ENCODE measurements around the gene EML4.
"Not testable (repeated sequence)": the region's sequence is repeated elsewhere in the genome, so short reads cannot be mapped to it uniquely, and the experiment has no call there.

DNA sequence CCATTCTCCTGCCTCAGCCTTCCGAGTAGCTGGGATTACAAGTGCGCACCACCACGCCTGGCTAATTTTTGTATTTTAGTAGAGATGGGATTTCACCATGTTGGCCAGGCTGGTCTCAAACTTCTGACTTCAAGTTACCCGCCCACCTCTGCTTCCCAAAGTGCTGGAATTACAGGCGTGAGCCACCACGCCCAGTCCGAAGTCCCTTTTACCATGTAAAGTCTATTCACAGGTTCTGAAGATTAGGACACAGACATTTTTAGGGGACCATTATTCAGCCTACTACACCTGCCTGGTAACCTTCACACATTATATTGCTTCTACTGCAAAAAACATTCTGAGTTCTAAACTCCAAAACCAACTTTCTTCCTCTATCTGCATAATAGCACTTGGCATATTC, 210.9 kb downstream of the EML4 start:
- TF ChIP-seq EZH2 (optimal IDR thresholded peaks at IDR 0.05; ENCODE audit: low read depth, low read length); EZH2phosphoT487 (IDR thresholded peaks at IDR 0.05; ENCODE audit: low read length): not testable (repeated sequence)
- TF ChIP-seq, protein P1, sequence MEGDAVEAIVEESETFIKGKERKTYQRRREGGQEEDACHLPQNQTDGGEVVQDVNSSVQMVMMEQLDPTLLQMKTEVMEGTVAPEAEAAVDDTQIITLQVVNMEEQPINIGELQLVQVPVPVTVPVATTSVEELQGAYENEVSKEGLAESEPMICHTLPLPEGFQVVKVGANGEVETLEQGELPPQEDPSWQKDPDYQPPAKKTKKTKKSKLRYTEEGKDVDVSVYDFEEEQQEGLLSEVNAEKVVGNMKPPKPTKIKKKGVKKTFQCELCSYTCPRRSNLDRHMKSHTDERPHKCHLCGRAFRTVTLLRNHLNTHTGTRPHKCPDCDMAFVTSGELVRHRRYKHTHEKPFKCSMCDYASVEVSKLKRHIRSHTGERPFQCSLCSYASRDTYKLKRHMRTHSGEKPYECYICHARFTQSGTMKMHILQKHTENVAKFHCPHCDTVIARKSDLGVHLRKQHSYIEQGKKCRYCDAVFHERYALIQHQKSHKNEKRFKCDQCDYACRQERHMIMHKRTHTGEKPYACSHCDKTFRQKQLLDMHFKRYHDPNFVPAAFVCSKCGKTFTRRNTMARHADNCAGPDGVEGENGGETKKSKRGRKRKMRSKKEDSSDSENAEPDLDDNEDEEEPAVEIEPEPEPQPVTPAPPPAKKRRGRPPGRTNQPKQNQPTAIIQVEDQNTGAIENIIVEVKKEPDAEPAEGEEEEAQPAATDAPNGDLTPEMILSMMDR (IDR thresholded peaks at IDR 0.05; ENCODE audit: low read length) = not testable (repeated sequence)

Data from MM.1S (cell line).